H54 (cell line): ENCODE data around the gene SNX1.
A peak's percentile ranks its signal among the peaks of the same experiment; 100 is the strongest.
"Not testable (repeated sequence)": the region's sequence is repeated elsewhere in the genome, so short reads cannot be mapped to it uniquely, and the experiment has no call there.

ENCODE experiments used
- DNase-seq: peaks from one replicate; pipeline ENCODE4 v3.0.0; 2011; ENCODE audit warnings: low spot score, mixed read lengths; ENCODE audit not compliant: insufficient read length
- FAIRE-seq: peaks from 3 replicates; lab custom pipeline; 2011; peaks lifted over from hg19 to GRCh38; lab: Jason Lieb, UNC
- POLR2A ChIP-seq: IDR thresholded peaks from 2 replicates; pipeline ENCODE4 v1.6.1; 2011; ENCODE audit warnings: low read depth, mild to moderate bottlenecking, low read length

SNX1 gene

DNA sequence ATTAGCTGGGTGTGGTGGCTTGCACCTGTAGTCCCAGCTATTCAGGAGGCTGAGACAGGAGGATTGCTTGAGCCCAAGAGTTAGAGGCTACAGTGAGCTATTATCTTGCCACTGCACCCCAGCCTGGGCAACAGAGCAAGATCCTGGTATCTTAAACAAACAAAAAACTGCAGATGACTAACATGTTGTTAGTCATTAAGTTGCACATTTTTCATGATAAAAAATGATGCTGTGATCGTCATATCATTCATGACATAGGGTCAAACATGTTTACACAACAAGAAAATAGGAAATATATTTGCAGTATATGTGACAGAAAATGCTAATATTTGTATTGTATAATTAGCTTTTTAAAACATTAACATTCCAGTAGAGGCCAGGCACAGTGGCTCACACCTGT is 29.3 kb upstream of the SNX1 start:
- no peak for TF ChIP-seq POLR2A
- FAIRE-seq (no peak), DNase-seq (no peak)

DNA sequence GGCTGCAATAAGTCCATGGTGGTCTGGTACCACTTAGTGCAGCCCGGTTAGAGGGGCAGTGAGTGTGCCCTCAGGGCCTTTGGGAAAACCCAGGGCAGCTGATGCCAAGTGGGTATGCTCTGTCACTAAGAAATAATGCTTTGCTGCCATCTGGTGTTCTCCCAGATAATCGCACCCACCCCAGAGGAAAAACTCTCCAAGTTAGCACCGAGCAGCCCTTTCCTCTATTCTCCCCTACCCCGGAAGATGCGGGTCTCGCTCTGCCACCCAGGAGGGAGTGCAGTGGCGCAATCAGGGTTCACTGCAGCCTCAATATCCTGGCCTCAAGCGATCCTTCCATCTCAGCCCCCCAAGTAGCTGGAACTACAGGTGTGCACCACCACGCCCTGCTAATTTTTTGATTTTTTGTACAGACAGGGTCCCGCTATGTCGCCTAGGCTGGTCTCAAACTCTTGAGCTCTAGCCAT is 28.2 kb upstream of the SNX1 start:
- FAIRE-seq: no peak
- DNase-seq: peak; percentile 35

GRCh38 chr15:64068133-64068532 is 27.6 kb upstream of the SNX1 start:
- no peak for TF ChIP-seq POLR2A
- FAIRE-seq: no peak
- no peak for DNase-seq

More for the DNA sequence above, 28.2 kb upstream of the SNX1 start:
- TF ChIP-seq POLR2A: no peak

GRCh38 chr15:64070106-64070505 is 25.7 kb upstream of the SNX1 start:
- DNase-seq (no peak), FAIRE-seq (no peak)
- TF ChIP-seq POLR2A: no peak

DNA sequence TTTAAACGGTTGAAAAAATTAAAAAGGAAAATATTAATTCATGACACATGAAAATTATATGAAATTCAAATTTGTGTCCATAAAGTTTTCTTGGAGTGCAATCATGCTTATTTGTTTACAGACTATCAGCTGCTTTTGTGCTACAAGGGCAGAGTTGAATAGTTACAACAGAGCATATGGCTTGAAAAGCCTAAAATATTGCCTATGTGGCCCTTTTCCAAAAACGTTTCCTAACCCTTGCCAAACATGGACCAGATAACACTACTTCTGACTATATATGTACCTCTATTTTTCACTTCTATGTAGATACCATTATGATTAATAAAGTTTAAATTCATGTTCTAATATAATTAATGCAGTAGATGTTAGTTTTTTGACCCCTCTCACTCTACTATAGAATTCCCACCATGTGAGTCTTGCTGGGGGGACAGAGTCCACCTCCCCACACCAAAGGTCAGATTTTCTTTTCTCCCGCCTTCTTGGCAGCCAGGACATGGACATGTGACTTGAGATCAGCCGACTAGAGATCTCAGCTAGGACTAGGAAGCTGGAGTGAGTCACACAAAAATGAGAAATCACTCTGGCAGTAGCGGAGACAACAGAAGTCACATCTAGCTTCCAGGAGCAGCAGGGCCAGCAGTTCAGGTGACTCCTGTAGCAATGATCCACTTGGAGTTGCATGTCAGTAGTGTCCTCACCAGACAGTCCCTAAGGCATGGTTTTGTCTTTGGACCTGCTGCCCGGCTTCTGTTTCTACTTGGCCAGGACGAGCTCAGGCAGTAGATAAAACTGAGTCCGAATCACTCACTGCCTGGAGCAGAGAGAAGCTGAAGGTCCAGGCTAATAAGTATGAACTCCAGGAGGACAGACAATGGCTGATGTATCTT is 24.6 kb upstream of the SNX1 start:
- peak; percentile 54 for DNase-seq
- no peak for TF ChIP-seq POLR2A
- FAIRE-seq: peak; percentile 89

DNA sequence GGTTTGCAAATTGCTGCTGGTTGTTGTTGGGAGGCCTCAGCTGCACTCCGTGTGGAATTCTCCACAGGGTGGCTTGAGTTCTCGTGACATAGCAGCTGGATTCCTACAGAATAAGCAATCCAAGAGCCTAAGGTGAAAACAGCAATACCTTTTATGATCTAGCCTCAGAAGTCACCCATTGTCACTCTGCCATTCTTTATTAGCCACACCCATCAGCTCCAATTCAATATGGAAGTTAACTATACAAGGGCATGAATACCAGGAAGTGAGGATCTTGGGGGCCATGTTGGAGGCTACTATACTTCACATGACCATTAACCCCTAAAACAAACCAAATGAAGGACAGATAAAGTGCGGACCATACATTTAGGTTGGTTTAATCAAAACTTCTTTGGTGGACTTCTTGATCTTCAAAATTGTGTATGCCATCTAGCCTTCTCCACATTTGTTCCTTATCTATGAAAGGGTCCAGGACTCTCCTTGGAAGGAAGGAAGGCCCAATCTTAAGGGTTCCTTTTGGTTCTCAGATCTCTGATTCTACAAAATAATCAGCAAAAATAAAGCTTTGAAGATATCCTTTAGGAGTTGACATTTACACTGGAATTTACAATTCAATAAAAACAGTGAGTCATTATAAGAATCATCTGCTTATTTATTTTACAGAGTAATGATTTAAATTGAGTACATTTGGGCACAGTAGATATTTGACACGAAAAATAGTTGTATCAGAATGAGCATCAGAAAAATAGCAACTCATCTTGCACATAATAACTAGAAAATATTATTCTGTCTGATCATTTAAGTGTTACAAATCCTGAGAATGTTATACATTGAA is 23.6 kb upstream of the SNX1 start:
- no peak for FAIRE-seq
- TF ChIP-seq POLR2A: no peak

GRCh38 chr15:64072812-64073211 is 23.0 kb upstream of the SNX1 start:
- DNase-seq (no peak), FAIRE-seq (no peak)
- TF ChIP-seq POLR2A: no peak

More for the DNA sequence above, 23.6 kb upstream of the SNX1 start:
- DNase-seq: no peak

DNA sequence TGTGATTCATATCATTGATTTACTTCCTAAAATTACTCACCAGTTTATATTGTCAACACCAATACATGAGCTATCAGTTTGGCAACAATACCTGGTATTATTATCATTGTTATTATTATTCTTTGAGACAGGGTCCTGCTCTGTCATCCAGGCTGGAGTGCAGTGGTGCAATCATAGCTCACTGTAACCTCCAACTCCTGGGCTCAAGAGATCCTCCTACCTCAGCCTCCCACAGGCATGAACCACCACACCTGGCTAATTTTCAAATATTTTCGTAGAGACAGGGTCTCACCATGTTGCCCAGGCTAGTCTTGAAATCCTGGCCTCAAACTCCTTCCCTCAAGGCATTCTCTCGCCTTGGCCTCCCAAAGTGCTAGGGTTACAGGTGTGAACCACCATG is 22.3 kb upstream of the SNX1 start:
- not testable (repeated sequence) for FAIRE-seq, DNase-seq

DNA sequence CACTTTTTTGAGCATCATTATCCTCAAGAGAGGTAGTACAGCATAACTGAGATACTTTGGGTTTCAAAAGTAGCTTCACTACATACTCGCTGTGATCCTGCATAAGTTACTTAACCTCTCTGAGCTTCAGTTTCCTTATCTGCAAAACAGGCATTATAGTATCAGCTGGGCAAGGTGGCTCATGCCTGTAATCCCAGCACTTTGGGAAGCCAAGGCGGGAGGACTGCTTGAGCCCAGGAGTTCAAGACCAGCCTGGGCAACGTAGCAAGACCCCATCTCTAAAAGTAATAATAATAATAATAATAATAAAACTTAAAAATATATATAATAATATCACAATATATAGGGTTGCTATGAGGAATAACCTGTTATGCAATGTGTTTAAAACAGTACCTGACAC is 13.0 kb upstream of the SNX1 start:
- DNase-seq: no peak
- FAIRE-seq: no peak

GRCh38 chr15:64089543-64090280 is 6.1 kb upstream of the SNX1 start:
- DNase-seq: no peak
- no peak for TF ChIP-seq POLR2A
- no peak for FAIRE-seq

More for the DNA sequence above, 13.0 kb upstream of the SNX1 start:
- TF ChIP-seq POLR2A: no peak

DNA sequence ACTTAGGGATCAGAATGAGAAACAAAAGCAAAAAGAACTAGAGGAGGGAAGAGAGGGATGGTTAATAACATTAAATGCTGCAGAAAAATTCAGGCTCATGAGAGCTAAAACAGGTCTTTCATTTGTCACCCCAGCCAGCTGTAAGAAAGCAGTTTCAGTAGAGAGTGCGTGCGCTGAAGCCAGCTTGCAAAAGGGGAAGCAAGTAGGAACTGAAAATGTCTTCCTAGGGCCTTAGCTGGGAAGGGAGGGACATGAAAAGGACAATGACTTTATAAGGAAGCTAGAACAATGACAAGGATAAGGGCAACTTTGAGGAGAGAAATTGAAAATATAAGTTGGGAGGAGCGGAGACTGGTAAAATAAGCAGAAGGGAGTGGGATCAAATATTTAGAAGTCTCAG is 5.3 kb upstream of the SNX1 start:
- FAIRE-seq: no peak
- no peak for DNase-seq

DNA sequence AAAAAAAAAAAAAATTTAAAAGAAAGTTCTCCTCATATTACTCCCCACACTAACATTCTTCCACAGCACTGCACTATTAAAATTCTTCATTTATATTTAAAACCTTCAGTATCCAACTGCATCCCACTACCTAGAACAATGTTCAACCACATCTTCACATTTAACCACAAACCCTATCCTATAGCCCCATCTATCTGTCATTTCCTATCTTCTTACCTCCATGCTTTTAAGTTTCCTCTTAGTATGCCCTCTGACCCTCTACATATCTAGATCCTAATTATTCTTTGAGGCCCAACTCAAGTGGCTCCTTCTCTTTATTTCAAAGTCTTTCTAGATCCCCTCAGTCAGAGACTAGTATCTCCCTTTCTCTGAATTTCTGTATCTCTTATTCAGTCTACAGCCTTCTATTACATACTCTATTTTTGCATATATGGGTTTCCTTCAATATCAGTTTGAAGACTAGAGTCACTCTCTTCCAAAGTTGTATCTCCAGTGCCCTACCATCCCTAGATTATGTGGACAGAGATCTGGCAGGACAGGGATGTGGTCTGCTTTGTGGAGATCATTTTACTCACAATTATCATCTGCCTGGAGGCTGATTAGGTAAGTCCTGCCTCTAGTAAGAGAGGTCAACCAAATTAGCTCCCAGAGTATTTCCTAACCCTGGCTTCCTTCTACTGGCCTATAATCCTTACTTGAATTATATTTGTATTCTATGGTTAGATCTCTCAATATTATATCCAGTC is 3.5 kb upstream of the SNX1 start:
- DNase-seq (no peak), FAIRE-seq (no peak)
- TF ChIP-seq POLR2A: no peak

More for the DNA sequence above, 5.3 kb upstream of the SNX1 start:
- TF ChIP-seq POLR2A: no peak

DNA sequence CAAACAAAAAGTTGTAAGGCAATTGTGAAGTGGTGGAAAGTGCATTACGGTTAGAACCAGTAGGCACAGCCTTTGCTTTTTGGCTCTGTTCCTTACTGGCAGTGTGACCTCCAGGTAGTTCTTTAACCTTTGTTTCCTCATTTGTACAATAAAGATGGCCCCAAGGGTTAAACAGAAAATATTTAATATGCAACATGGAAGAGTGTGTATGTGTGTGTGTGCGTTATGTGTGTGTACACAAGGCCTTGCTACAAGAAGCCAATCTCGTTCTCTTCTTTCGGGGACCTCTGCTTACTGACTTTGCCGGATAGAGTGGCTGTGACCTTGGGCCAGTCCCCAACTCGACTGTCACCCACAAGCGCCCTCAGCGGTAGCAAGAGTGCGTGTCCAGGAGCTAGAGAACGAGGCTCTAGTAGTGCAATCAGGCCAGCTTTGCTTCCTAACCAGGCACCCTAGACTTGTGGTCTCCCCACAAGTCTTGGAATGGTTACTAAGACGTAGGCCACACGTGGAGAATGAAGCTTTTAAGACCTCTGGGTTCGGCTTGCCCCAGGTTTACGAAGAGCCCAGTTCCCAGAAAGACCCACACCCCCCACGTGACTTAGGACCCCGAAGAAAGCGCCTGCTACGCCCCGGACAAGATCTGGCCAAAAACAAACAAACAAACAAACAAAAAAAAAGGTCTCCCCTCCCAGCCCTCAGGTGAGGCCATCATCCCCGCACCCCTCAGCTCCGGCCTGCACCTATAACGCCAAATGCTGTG is 2.7 kb upstream of the SNX1 start:
- no peak for FAIRE-seq
- DNase-seq: peak; percentile 15
- no peak for TF ChIP-seq POLR2A
